Omental fat pad (tissue), 4 donors: Measurements from ENCODE around the gene APOBEC3A. TPM values are rescaled to one million over a fixed set of nuclear protein-coding genes. Genes with fewer than 3 reads are reported as not detected.
"Not testable (repeated sequence)": the region's sequence is repeated elsewhere in the genome, so short reads cannot be mapped to it uniquely, and the experiment has no call there.

ENCODE experiments used
- ATAC-seq: fragments of 150-250 bp; one replicate; pipeline ENCODE4 v1.9.1; 2016; ENCODE audit warnings: mild to moderate bottlenecking, moderate library complexity; ENCODE audit not compliant: low FRiP score
- DNase-seq: peaks from one replicate; pipeline ENCODE4 v3.0.0-alpha.2; 2019; ENCODE audit warnings: low spot score
- CTCF ChIP-seq, 3 donors: fragments of 450-650 bp; IDR thresholded peaks; one replicate each; pipeline ENCODE4 v1.5.1; 2016 to 2017; ENCODE audit warnings: antibody characterized with exemption in 3 of 3, mild to moderate bottlenecking in 3 of 3, moderate library complexity in 2 of 3
- total RNA-seq, 4 donors: library from RNA; depleted of rRNA; stranded (reverse); fragments of >200 nt; gene quantifications; one replicate each; pipeline ENCODE4 v1.1.0, GENCODE V29; 2016

The APOBEC3A gene
- total RNA-seq, 4 donors from 2014 or later: 2.7 to 47.4 (median 4.9) TPM

- DNase-seq: no peak
- TF ChIP-seq CTCF (IDR thresholded peaks at IDR 0.05): no peak
- ATAC-seq: no peak
These were observed 13.8 kb downstream of the APOBEC3A start for GRCh38 chr22:38971202-38971601.

GRCh38 chr22:38971791-38972190 is 14.4 kb downstream of the APOBEC3A start:
- no peak for TF ChIP-seq CTCF (IDR thresholded peaks at IDR 0.05)
- ATAC-seq (no peak), DNase-seq (no peak)

- DNase-seq: no peak
- no peak for TF ChIP-seq CTCF (IDR thresholded peaks at IDR 0.05)
- ATAC-seq: no peak
These were observed 15.1 kb downstream of the APOBEC3A start for GRCh38 chr22:38972558-38972957.

- TF ChIP-seq CTCF (IDR thresholded peaks at IDR 0.05): no peak
- ATAC-seq (no peak), DNase-seq (no peak)
These were observed 16.1 kb downstream of the APOBEC3A start for GRCh38 chr22:38973289-38974169.

- TF ChIP-seq CTCF (IDR thresholded peaks at IDR 0.05): no peak
- DNase-seq (no peak), ATAC-seq (no peak)
These were observed 16.9 kb downstream of the APOBEC3A start for GRCh38 chr22:38974170-38974825.

GRCh38 chr22:38974826-38975175 is 17.4 kb downstream of the APOBEC3A start:
- ATAC-seq: no peak
- no peak for DNase-seq
- TF ChIP-seq CTCF (IDR thresholded peaks at IDR 0.05): no peak

GRCh38 chr22:38977289-38977688 is 19.9 kb downstream of the APOBEC3A start:
- DNase-seq, ATAC-seq: not testable (repeated sequence)

GRCh38 chr22:38980587-38980986 is 23.2 kb downstream of the APOBEC3A start:
- DNase-seq, ATAC-seq: not testable (repeated sequence)
